DND-41 (cell line): Measurements from ENCODE around the gene TM4SF18.
A peak's percentile ranks its signal among the peaks of the same experiment; 100 is the strongest.

Experiments used
- ATAC-seq: fragments of 200-7000 bp; cut with Tn5 transposase; 3 replicates; pipeline ENCODE4 v1.9.1; 2021; ENCODE audit warnings: low read depth; ENCODE audit not compliant: insufficient read depth
- DNase-seq: peaks from one replicate; pipeline ENCODE4 v3.0.0-alpha.2; 2020
- H2AFZ ChIP-seq: 2 replicates; pipeline ENCODE4 v1.6.0; 2012; ENCODE audit warnings: low read depth, low read length
- H3K27ac ChIP-seq: 2 replicates; pipeline ENCODE4 v1.5.1; 2012; ENCODE audit warnings: low read length, inconsistent platforms
- H3K27me3 ChIP-seq: fragments of 200-600 bp; sonication (generic); 2 replicates; pipeline ENCODE4 v1.6.0; 2012; ENCODE audit warnings: low read length, mild to moderate bottlenecking, inconsistent platforms; ENCODE audit not compliant: insufficient read depth, poor library complexity
- H3K36me3 ChIP-seq: 2 replicates; pipeline ENCODE4 v1.5.1; 2012; ENCODE audit warnings: low read length, inconsistent platforms; ENCODE audit not compliant: insufficient read depth
- H3K4me1 ChIP-seq: 2 replicates; pipeline ENCODE4 v1.5.1; 2012; ENCODE audit warnings: mild to moderate bottlenecking, low read length; ENCODE audit not compliant: insufficient read depth
- H3K4me2 ChIP-seq: 2 replicates; pipeline ENCODE4 v1.6.0; 2012; ENCODE audit warnings: mild to moderate bottlenecking, moderate library complexity, low read length, inconsistent platforms; ENCODE audit not compliant: insufficient read depth
- H3K4me3 ChIP-seq, 2 experiments: fragments of 200-600 bp in 1 of 2; shearing (Covaris generic) in 1 of 2; 2 replicates each; pipeline ENCODE4 v1.5.1; 2012 to 2016; ENCODE audit warnings: inconsistent platforms in 2 of 2, low read length in 2 of 2, mild to moderate bottlenecking in 2 of 2, low read depth in 1 of 2, moderate library complexity in 1 of 2
- H3K79me2 ChIP-seq: 2 replicates; pipeline ENCODE4 v1.6.0; 2012; ENCODE audit warnings: low read length, inconsistent platforms; ENCODE audit not compliant: insufficient read depth
- H3K9ac ChIP-seq: 2 replicates; pipeline ENCODE4 v1.6.0; 2012; ENCODE audit warnings: low read depth, mild to moderate bottlenecking, inconsistent platforms, low read length, moderate library complexity
- H3K9me3 ChIP-seq: 2 replicates; pipeline ENCODE4 v1.5.1; 2012; ENCODE audit warnings: low read length, moderate library complexity, mild to moderate bottlenecking, inconsistent platforms; ENCODE audit not compliant: insufficient read depth, severe bottlenecking
- H4K20me1 ChIP-seq: 2 replicates; pipeline ENCODE4 v1.6.0; 2012; ENCODE audit warnings: low read length; ENCODE audit not compliant: insufficient read depth
- CTCF ChIP-seq: IDR thresholded peaks from 2 replicates; pipeline ENCODE4 v1.5.1; 2012; ENCODE audit warnings: borderline replicate concordance, low read length, moderate library complexity, mild to moderate bottlenecking; ENCODE audit not compliant: poor library complexity, severe bottlenecking; ENCODE audit errors: extremely low read depth
- EZH2 ChIP-seq: IDR thresholded peaks from 3 replicates; pipeline ENCODE4 v1.6.1; 2012; ENCODE audit warnings: borderline replicate concordance, low read depth, mild to moderate bottlenecking, moderate library complexity, low read length, inconsistent platforms; ENCODE audit not compliant: severe bottlenecking

The TM4SF18 gene

DNA sequence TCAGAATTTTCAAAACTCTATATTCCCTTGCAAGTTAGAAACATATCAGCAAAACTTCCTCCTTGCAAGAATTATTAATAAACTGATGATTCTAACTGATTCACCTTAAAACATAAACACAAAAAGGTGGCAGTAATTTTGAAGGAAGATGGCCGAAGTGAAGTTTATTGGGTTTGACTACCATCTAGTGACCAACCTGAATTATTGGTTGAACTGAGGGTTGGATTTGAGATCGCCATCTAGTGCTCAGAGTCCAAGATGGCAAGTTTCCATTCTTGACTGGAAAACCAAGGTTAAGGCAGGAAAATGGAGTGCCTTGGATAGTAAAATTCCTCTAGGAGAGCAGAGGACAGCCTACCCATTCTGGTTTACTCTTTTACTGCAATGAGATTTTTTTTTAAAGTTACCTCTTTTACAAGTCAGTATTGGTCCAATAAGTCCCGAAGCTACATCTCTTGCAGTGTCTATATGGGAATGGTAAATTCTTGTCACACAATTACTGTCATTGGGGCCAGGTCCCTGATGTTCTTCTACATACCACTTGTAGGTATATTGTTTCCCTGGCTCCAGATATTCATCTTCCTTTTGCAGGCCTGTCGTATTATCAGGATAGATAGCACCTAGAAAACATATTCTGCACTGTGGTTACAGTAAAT is 60.2 kb downstream of the TM4SF18 start:
- no peak overlapping the region for H3K4me2 ChIP-seq
- peaks cover 19% of the 10 kb centered on the region for H3K4me1 ChIP-seq
- no peak overlapping the region for H3K9ac ChIP-seq
- H3K27ac ChIP-seq: no peak overlapping the region
- H2AFZ ChIP-seq: peak overlapping the region; percentile 47; the same call in 1 of the 2 replicates
- peak; percentile 60 for ATAC-seq
- H4K20me1 ChIP-seq: no peaks in the 10 kb centered on the region
- H3K9me3 ChIP-seq: no peaks in the 10 kb centered on the region
- peaks cover 3% of the 10 kb centered on the region for H3K27me3 ChIP-seq
- H3K4me3 ChIP-seq: no peak overlapping the region
- peak; percentile 36 for DNase-seq
- TF ChIP-seq CTCF (peak; percentile 94), EZH2 (no peak)
- H3K36me3 ChIP-seq: no peaks in the 10 kb centered on the region
- no peaks in the 10 kb centered on the region for H3K79me2 ChIP-seq

GRCh38 chr3:149271669-149272068 is 61.8 kb downstream of the TM4SF18 start:
- Histone ChIP-seq H3K9me3 (no peaks in the 10 kb centered on the region), H3K4me2 (no peak overlapping the region), H3K36me3 (no peaks in the 10 kb centered on the region), H3K4me3 (no peak overlapping the region), H3K4me1 (peaks cover 4% of the 10 kb centered on the region; the same call in 1 of the 2 replicates), H3K9ac (no peak overlapping the region), H4K20me1 (no peaks in the 10 kb centered on the region), H3K27ac (no peak overlapping the region), H2AFZ (no peak overlapping the region), H3K27me3 (peaks cover 3% of the 10 kb centered on the region), H3K79me2 (no peaks in the 10 kb centered on the region)
- DNase-seq (no peak), ATAC-seq (no peak)
- TF ChIP-seq CTCF (no peak), EZH2 (no peak)

GRCh38 chr3:149270180-149270579 is 63.3 kb downstream of the TM4SF18 start:
- no peak overlapping the region for H3K9ac ChIP-seq
- no peaks in the 10 kb centered on the region for H4K20me1 ChIP-seq
- no peaks in the 10 kb centered on the region for H3K4me1 ChIP-seq
- no peak overlapping the region for H3K27ac ChIP-seq
- H3K9me3 ChIP-seq: no peaks in the 10 kb centered on the region
- H3K79me2 ChIP-seq: no peaks in the 10 kb centered on the region
- DNase-seq (no peak), ATAC-seq (no peak)
- H3K4me2 ChIP-seq: no peak overlapping the region
- peaks cover 3% of the 10 kb centered on the region for H3K27me3 ChIP-seq
- no peaks in the 10 kb centered on the region for H3K36me3 ChIP-seq
- no peak overlapping the region for H2AFZ ChIP-seq
- TF ChIP-seq EZH2 (no peak), CTCF (no peak)
- H3K4me3 ChIP-seq: no peak overlapping the region
